Muscle layer of duodenum (tissue), 2 donors: ENCODE measurements around the gene MICB.

Experiments used
- H3K27ac ChIP-seq: one replicate; pipeline ENCODE4 v1.7.0; 2013; ENCODE audit warnings: mild to moderate bottlenecking, low read length
- H3K27me3 ChIP-seq: one replicate; pipeline ENCODE4 v1.7.0; 2013; ENCODE audit warnings: low read depth, mild to moderate bottlenecking, control low read depth, low read length
- H3K36me3 ChIP-seq, 2 donors: one replicate each; pipeline ENCODE4 v1.7.0; 2013; ENCODE audit warnings: low read length in 2 of 2, control low read depth in 1 of 2, mild to moderate bottlenecking in 1 of 2; ENCODE audit not compliant: insufficient read depth in 2 of 2, control insufficient read depth in 1 of 2
- H3K4me1 ChIP-seq, 2 donors: one replicate each; pipeline ENCODE4 v1.7.0; 2013; ENCODE audit warnings: low read length in 2 of 2, mild to moderate bottlenecking in 2 of 2, control low read depth in 1 of 2, moderate library complexity in 1 of 2; ENCODE audit not compliant: insufficient read depth in 2 of 2, control insufficient read depth in 1 of 2
- H3K4me3 ChIP-seq, 2 donors: one replicate each; pipeline ENCODE4 v1.7.0; 2013; ENCODE audit warnings: low read length in 2 of 2, low read depth in 1 of 2, mild to moderate bottlenecking in 1 of 2
- H3K9me3 ChIP-seq, 2 donors: one replicate each; pipeline ENCODE4 v1.7.0; 2013; ENCODE audit warnings: low read length in 2 of 2, control low read depth in 1 of 2, mild to moderate bottlenecking in 1 of 2; ENCODE audit not compliant: control insufficient read depth in 1 of 2
- donor health status: healthy.

Gene MICB

DNA sequence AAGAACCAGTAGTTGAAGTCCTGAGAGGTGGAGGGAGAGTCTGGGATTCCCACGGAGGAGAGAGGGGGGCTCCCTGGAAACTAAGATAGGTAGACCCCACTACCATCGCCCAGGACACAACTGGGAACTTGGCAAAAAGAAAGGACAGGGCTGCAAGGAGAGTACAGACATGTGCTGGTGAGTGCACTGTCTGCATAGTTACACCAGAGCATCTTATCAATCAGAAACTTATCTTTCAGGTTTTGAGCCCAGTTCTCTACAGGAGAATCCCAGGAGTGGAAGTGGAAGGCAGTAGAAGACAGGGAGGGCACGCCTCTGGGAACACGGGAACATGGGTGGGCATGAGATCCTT lies 61.6 kb downstream of the MICB start:
- H3K27ac ChIP-seq, result peak overlapping the region; percentile 0
- peaks cover 0 to 8% of the 10 kb centered on the region in 2 donors for H3K4me1 ChIP-seq
- no peaks in the 10 kb centered on the region for H3K9me3 ChIP-seq
- no peak overlapping the region for H3K4me3 ChIP-seq
- H3K36me3 ChIP-seq, result peaks cover 10 to 36% of the 10 kb centered on the region in 2 donors
- H3K27me3 ChIP-seq, result no peaks in the 10 kb centered on the region

DNA sequence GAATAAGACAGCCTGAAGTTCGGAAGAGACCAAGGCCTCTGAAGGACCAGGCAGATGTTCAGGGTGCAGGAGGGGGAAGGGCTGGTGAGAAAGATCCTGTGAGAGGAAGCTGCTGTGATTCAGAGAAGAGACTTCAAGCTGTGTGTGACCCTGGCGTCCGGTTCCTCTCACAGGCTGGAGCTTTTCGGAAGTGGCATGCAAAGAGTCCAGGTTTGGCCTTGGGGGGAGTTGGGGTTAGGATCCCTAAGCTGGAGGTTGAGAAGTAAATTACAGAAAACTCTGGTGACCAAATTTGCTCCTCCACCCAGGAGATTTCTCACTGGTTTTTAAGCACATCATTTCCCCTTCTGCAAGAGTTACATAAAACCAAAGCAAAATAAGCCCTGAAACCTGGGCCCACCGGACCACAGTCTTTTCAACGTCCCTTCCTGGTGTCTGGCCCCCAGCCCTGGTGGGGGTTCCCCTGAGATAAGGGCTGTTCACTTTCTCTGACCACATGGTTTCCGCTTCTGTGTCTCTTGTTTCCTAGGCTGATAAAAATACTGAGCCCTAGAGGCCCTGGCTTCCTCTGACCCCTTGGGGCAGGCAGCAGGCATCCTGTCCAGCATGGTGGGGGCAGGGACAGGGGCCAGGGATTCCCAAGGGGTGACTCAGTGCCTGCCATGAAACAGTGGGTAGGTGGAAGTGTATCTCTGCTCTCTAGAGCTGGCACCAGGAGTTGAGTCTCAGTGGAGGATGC lies 62.2 kb downstream of the MICB start:
- Histone ChIP-seq H3K9me3 (no peaks in the 10 kb centered on the region), H3K4me3 (no peak overlapping the region), H3K4me1 (peaks cover 0 to 8% of the 10 kb centered on the region in 2 donors), H3K27me3 (no peaks in the 10 kb centered on the region), H3K36me3 (peaks cover 10 to 36% of the 10 kb centered on the region in 2 donors), H3K27ac (peak overlapping the region; percentile 0)

DNA sequence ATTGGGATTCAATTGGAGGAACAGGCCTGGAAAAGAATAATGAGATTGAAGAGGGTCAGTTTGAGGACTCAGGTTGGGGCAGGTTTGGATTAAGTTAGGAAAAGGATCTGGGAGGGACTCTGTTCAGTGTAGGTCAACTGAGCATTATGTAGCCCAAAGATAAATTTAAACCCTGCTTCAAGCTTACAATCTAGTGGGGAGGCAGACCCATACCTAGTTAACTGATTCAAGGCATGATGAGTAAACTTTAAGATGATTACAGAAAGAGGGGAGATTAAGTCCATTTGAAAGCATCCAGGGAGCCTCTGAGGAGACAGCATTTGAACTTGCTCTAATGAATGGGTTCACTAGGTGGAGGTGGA lies 62.7 kb downstream of the MICB start:
- Histone ChIP-seq H3K4me3 (no peak overlapping the region), H3K27me3 (no peaks in the 10 kb centered on the region), H3K4me1 (peaks cover 0 to 8% of the 10 kb centered on the region in 2 donors), H3K9me3 (no peaks in the 10 kb centered on the region), H3K36me3 (peaks cover 10 to 36% of the 10 kb centered on the region in 2 donors), H3K27ac (no peak overlapping the region)
